ENCODE results near the gene DUSP23.

DNA sequence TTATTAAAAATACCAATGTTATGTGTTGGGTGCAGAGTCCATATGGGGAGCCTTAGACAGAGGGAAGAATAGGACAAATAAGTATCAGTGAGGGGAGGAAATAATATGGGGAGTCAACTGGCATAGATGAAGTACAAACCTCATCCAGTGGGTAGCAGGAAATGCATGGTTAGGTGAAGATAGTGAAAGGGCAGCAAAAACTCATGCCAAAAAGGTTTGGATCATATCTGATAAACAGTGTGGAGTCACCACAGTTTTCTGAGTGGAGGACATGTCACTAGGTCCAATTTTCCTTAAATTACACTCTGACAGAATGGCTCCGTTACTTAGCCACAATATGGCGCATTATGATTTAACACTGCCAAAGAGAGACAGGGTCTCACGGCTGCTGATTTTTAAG is 10.3 kb downstream of the DUSP23 start:
- TF ChIP-seq POLR2A (IDR thresholded peaks at IDR 0.05) = no peak
- no peak for TF ChIP-seq CTCF (IDR thresholded peaks at IDR 0.05)
